Posterior vena cava (tissue), 2 donors: ENCODE results near the gene FBXO42. TPM values are rescaled to one million over a fixed set of nuclear protein-coding genes. Genes with fewer than 3 reads are reported as not detected.
A peak's percentile ranks its signal among the peaks of the same experiment; 100 is the strongest.
"Not testable (repeated sequence)": the region's sequence is repeated elsewhere in the genome, so short reads cannot be mapped to it uniquely, and the experiment has no call there.

Experiments
- DNase-seq: peaks from one replicate; pipeline ENCODE4 v3.0.0-alpha.2; 2020; ENCODE audit warnings: low spot score
- intact Hi-C, 2 donors: fragments of 100-400 bp; cut with DNase I; formaldehyde crosslinking; loops; one replicate each; pipeline versions ENCODE4 v1.14.1 to v1.14.2; 2022 to 2023
- total RNA-seq, 2 donors: library from RNA; stranded (reverse); fragmentation: NEBNext Ultra II Directional; extraction: Animal tissue kit (Norgen Biotek cat#: 25700); gene quantifications; one replicate each; pipeline ENCODE4 v1.2.1, GENCODE V29; 2021
- donor health status: DM: yes; HTN: yes; CAD: no.
- donor health status: DM: yes; HTN: yes; CAD: no.

The FBXO42 gene
- total RNA-seq, 2 donors from 2014 or later: 17.8 to 20.8 TPM

DNA sequence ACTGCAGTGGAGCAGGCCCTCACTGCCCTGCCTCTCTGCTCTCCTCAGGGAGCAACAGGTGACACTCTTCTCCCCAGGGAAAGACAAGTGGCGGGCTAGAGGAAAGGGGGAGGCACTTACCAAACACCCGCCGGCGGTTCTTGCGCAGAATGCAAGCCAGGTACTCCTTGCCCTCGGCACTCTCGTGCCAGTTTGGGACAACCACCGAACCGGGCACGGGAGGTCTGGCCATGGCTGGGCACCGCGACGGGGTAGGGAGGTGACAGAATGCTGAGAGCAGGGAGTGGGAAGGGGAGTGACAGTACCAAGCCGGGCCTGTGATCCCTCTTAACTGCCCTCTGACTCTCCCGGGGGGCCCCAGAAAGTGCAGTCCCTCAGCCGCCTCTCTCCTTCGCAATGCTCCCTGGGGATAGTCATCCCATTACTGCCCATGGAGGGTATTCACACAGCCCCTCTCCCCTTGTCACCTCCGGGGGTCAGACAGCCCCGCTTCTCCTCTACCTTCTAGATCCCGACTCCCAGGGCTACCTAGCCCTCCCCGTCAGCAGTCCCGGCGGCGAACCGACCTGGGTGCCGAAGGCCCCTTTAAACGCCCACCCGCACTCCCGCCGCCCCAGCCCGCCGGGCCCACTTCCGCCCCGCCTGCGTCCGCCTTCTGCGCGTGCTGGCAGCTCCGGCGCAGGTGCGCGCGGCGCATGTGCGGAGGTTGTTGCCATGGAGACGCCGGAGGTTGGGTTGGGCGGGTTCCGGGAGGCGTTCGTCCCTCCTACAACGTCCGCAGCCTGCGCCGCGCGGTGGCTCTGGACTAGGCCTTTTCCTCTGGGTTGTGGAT, 115.6 kb downstream of the FBXO42 start, which contains the start of gene CPLANE2:
Gene CPLANE2 (minus strand): TSS at position 673 of the 832 bp plus-strand sequence. CDS start 441 bp downstream, at position 232.
- intact Hi-C loops: no loop called here
- peak; percentile 98 for DNase-seq

DNA sequence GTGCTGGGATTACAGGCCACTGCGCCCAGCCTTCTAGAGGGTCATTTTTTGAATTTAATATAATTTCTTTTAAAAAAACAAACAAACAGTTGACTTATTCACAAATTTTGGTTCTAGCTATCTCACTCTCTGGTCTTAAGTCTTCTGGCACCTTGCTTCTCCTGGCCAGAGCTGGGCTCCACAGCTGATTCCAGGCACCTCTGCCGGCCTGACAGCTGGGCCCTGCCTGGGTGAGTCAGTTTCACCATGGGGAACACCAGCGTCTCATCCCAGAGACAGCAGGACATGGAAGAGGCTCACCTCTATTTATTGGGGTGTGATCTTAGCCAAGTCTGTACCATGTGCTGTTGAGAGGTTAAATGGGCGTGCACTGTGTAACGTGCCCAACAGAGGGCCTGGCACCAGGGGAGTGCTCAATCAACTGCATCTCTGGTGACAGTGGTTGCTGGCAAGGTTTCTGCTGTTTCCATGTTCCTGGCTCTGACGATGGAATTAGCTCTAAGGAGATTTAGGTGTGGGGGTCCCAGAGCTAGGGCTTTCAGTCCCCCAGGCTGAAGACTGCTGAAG, 116.3 kb downstream of the FBXO42 start:
- peak; percentile 49 for DNase-seq
- intact Hi-C loops: no loop called here

DNA sequence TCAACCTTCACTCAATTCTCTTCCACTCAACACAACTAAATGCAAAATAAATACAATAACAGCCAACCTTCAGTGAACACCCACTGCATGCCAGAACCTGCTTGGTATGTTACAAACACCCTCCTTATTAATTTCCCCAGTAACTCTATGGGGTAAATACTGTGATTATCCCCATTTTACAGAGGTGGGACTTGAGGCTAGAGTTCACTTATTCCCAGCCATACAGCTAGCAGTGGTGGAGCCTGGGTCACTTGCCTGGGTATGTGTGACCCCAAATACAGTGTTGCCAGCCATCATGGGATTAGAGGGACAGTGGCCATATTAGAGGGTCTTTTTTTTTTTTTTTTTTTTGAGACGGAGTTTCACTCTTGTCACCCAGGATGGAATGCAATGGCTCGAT, 116.9 kb downstream of the FBXO42 start:
- intact Hi-C loops: no loop called here
- no peak for DNase-seq

DNA sequence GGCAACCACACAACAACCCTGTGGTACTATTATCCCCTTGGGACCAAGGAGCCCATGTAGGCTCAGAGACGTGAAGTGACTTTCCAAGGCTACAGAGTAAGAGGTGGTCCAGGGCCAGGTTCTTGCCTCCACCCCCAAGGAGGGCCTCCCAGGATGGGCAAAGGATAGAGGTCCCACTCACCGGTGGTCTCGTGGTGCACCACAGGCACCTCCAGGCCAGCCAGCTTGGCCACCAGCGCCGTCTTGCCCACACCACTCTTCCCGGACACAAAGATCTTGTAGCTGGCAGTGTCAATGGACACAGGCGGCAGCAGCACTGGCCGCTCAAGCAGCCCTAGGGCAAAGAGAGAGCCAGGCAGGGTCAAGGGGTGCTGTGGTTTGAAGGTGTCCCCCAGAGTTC, 118.8 kb downstream of the FBXO42 start:
- intact Hi-C loops: no loop called here
- peak; percentile 49 for DNase-seq

DNA sequence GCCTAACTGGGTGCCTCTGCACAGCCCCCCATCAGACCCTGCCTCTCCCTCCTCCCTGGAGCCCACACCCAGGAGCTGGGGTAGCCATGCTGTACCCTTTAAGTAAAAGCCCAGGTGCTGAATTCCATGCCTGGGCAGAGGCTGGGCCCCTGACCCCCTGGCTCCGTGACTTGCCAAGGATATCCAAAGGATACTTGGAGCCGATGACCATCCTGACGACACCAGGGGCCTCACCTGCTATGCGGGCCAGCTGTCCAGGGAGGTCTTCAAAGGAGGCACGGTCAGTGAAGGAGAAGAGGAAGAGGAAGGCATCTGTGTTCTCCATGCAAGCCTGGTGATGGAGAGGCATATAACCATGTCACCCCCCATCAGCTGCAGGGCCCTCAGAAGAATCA, 120.0 kb downstream of the FBXO42 start:
- DNase-seq: peak; percentile 44
- intact Hi-C loops: no loop called here

DNA sequence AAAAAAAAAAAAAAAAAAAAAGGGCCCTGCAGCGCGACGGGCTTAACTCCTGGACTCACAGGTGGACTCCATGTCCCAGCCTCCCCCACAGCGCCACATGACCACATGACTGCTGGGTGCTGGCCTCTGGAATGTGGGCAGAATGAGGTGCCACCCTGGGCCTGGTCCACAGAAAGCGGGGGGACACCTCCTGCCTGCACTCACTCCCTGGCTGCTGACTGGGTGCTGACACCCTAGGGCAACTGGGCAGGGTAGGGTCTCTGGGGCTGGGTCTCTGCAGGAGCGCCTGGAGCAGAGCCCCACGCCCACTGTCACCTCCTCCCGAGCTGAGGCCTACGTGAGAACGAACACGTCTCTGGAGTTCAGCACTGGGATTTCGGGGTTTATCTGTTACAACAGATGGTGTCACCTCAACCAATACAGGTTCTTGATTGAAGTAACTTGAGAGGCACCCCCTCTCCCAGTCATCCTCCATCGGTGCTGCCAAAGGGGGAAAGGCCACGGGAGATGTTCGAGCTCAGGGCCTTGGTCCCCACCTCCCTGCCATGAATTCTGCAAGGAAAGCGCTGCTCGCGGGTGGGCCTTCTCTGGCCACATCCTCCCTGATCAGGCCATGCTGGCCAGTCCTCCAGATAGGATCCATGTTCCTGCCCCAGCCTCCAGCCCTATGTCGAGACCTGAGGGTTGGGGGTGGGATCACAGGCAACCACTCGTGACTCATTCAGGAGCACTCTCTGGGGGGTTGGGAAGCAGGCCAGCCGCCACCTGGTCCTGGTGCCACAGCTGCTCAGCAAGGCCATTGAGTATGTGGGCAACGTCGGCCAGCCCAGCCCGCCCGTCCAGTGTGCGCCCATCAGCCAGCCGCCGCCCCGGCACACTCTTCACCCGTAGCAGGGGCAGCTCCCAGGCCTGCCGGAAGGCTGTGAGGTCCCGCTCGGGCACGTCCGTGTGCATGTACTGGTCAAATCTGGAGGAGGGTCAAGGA, 120.7 kb downstream of the FBXO42 start:
- DNase-seq: peak; percentile 68
- intact Hi-C loops: no loop called here

DNA sequence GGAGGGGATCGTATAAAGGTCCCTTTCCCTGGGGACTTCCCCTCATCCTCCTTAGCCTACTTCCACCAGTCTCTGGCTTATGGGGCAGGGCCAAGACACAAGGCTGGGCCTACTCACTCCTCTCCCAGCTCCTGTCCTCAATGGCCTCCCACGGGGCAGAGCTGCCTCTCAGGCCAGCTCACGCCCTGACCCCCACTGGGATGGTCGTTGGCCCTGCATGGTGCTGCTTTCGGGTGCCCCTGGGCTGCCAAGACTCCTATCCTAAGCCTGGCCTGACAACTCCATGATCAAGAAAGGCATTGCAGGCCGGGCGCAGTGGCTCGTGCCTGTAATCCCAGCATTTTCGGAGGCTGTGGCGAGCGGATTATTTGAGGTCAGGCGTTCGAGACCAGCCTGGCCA, 121.5 kb downstream of the FBXO42 start:
- intact Hi-C loops: no loop called here
- DNase-seq: no peak

DNA sequence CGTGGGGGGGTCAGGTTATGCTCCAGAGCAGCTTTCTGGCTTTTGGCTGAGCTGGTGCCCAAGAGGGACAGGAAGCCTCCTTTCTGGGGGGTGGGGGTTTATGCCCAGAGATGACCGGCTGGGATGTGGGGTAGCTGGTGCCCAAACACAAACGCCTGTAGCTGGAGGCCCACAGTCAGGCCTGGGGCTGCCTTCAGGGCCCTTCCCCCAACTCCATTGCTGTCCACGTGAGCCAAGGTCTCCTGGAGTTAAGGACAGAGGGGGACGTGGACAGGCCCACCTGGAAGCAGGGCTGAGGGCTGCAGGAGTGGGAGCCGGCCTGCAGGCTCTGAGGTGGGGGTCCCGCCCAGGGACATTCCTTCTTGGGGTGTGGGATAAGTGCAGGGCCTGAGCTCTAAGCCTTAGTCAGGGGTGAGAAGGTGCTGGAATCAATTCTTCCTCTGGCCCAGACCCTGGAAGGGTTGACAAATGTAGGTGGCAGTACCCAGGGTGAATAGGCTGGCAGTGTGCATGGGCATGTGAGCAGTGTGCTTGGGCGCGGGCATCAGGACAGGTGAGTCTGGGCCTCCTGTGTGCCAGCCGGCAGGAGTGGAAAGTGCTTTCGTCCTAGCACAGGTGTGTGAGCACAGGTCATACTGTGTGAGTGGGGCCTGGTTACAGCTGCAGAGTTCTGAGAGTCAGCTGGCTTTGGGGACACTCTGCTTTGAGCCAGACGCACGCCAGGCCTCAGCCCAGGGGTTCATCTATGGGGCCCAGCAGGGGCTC, 122.1 kb downstream of the FBXO42 start:
- intact Hi-C loops: no loop called here
- DNase-seq: no peak

DNA sequence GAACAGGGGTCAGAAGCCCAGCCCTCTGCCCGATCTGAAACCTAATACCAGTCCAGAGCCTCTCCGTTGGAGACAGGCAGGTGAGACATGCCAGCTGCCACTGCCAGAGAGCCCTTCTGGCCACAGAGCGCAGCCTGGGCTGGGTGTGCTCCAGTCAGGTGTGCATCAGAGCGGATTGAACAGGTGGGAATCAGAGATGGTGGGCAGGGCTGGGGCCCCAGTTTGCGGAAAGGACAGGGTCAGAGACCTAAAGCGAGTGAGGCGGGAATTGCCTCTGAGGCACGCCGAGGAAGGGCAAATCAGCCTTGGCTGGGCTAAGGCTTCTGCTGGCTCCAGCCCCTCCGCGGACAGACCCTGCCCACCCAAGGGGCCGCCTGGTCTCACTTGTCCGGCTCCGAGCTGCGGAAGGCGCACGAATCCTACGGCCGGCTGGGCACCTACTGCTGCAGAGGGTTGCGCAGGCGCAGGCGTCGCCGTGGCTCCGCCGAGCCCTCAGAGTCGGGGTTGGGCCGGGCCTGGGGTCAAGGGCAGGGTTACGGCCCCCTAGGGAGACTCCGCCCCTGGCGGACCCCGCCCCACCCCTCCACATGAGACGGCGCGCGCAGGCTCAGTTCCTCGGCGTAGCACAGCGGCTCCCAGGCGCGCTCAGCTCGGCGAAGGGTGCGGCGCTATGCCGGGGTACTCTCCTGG, 125.6 kb downstream of the FBXO42 start:
- DNase-seq: peak; percentile 74
- intact Hi-C loops: no loop called here

DNA sequence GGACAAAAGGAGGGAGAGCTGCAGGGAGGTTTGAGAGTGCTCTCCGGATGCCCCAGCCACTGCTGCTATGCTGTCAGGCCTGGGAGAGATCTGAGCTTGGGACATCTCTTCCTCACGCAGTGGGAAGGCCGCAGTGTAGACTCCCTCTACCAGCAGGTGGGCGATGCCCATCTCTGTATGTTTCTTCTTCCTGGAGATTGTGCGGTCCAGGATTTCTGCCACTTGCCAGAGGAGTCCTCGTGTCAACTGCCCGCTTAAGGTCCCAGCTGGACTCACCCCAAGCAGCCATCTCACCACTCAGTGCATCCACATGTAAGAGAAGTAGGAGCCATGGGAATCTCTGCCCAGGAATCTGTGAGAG, 126.2 kb downstream of the FBXO42 start:
- DNase-seq: no peak
- intact Hi-C loops: no loop called here

DNA sequence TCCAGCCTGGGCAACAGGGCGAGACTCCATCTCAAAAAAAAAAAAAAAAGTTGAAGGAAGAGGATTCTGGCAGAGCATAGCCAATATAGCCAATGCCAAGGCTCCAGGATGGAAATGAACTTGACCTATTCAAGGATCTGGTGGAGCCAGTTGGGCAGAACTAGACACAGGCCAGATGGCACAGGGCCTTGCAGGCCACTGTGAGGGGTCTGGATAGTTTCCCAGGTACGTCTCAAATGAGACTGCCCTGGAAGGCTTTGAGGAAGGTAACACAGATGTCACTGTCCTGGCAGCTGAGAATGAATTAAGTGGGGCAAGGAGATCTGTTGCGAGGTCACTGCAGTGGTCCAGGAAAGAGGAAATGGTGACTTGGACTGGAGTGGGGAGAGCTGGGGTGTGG, 127.8 kb downstream of the FBXO42 start:
- DNase-seq: no peak
- intact Hi-C loops: no loop called here

DNA sequence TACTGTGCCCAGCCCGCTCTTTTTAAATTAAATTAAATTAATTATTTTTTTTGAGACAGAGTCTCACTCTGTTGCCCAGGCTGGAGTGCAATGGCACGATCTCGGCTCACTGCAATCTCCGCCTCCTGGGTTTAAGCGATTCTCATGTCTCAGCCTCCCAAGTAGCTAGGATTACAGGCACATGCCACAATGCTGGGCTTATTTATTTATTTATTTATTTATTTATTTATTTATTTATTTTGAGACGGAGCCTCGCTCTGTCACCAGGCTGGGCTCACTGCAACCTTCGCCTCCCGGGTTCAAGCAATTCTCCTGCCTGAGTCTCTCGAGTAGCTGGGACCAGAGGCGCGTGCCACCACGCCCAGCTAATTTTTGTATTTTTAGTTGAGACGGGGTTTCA, 129.6 kb downstream of the FBXO42 start:
- DNase-seq, intact Hi-C loops: not testable (repeated sequence)

DNA sequence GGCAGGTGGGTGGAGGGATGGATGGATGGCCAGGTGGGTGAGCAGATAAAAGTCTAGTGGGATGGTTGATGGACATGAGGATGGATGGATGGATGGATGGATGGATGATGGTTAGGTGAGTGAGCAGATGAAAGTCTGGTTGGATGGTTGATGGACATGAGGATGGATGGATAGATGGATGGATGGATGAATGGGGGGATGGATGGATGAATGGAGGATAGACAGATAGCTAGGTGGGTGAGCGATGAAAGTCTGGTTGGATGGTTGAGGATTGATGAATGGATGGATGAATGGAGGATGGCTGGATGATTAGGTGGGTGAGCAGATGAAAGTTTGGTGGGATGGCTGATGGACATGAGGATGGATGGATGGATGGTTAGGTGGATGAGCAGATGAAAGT, 130.8 kb downstream of the FBXO42 start:
- intact Hi-C loops: no loop called here
- no peak for DNase-seq

DNA sequence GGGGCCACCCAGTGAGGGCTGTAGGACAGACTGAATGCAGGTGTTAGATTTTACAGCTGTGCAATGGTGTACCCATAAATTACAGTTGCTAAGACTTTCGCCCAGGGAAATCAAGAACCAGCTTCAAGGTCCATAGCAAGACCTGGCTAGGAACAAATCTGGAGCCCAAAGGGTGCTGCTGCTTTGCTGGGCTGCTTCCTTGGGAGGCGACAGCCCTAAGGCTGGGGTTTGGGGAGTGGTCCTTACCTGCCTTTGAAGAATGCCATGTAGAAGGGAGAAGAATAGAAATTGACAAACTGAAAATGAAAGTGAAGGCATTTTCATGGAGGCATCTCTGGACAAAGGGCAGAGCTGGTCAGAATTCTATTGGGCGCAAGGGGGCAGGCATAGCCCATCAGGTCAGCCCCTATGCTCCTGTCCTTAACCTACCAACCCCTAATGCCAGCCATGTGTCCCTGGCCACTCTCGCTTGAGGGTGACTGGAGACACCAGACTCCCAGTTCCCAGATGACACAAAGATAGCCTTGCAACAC, 132.2 kb downstream of the FBXO42 start:
- no peak for DNase-seq
- intact Hi-C loops: no loop called here

DNA sequence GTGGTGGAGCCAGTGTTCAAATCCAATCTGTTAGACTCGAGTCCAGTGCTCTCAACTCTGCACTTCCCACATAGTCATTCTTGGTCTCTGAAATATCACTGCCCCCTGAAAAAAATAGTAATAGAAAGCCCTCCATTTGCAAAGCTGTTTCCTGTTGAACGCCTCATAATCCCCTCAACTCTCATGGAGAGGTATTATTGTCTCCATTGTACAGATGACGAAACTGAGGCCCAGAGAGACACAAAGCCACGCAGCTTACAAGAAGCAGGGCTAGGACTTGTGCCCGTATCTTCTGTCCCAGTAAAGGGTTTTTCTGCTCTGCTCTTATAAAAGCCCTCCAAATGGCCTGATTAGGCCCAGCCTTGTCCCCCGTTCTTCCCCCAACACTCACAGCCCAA, 133.6 kb downstream of the FBXO42 start:
- no peak for DNase-seq
- intact Hi-C loops: no loop called here

DNA sequence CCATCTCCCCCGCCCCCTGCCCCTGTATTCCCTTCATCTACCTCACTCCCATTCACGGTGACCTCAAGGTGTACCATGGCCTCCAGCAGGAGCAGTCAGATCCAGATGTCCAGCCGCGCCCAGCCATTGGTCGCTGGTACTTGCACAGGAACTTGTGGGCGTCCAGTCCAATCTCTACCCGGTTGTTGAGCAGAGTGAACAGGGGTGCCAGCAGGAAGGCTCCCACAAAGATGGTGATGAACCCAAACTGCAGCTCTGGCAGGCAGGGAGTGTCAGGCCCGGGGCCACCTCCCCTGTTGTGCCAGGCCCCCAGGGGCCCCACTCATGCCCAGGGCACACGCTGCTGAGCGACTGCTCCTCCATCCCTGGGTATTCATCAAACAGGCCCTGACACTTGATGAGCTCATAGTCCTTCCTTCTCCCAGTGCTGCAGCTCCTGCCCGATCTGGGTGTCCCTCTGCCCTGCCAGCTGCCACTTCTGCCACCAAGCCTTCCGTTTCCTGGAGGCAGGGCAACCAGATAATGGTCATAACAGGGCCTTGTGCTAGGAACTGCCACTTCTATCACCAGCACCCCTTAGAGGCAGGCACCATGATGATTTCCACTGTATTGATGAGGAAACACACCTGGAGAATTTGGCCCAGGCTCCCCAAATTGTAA, 134.1 kb downstream of the FBXO42 start:
- intact Hi-C loops: no loop called here
- DNase-seq: no peak

DNA sequence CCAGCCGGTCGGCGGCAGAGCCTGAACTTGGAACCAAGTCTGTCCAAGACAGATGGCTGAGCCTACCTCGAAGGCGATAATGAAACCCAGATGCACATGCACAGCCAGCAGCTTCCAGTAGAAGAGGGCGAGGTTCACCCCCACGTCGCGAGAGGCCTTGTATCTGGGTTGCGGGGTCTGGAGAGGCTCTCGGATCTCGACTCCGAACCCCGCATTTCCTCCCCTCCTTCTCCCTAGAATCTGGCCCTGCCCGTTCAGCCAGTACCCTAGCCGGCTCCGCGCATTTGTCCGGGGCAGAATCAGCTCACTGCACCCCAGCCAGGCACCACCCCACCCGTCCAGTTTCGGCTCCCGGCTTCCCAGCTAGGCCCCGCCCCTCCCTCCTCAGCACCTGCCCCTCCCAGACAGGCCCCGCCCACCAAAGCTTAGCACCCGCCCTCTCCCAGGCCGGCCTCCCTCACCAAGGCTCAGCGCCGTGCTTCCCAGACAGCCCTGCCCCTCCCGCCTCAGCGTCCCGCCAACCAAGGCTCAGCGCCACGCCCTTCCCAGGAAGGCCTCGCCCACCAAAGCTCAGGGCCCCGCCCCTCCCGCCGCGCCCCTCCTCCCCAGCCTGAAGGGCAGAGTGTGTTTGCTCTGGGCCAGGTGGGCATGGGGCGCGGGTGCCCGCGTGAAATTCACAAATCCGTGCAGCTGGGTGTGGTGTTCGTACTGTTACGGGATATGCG, 135.1 kb downstream of the FBXO42 start:
- intact Hi-C loops: no loop called here
- DNase-seq: peak; percentile 100
